Caco-2 (cell line): Measurements from ENCODE around the gene KIFBP. TPM values are rescaled to one million over a fixed set of nuclear protein-coding genes. Genes with fewer than 3 reads are reported as not detected.

Source experiments
- BruUV-seq: library from RNA; stranded (reverse); fragments of 400-500 nt; replicated peaks from 2 replicates; lab custom pipeline; 2021; lab: Mats Ljungman, UMichigan
- CTCF ChIA-PET: fragments of 300-600 bp; sonication (Branson Sonifier 250); formaldehyde crosslinking; loops from one replicate; lab custom pipeline; 2022; ENCODE audit warnings: antibody characterized with exemption; lab: Charles Lee
- POLR2A ChIA-PET: fragments of 300-600 bp; sonication (Branson Sonifier 250); formaldehyde crosslinking; loops from one replicate; lab custom pipeline; 2022; ENCODE audit warnings: antibody characterized with exemption; lab: Charles Lee
- DNase-seq, 2 experiments: peaks; one replicate each; pipeline versions ENCODE4 v3.0.0 to v3.0.0-alpha.2; 2020 to 2022
- H3K27me3 ChIP-seq: replicated peaks from 2 replicates; pipeline ENCODE4 v1.6.0; 2011; ENCODE audit warnings: low read length; ENCODE audit not compliant: control insufficient read depth, insufficient read depth
- H3K36me3 ChIP-seq: 2 replicates; pipeline ENCODE4 v1.5.1; 2011; ENCODE audit warnings: low read length; ENCODE audit not compliant: control insufficient read depth, insufficient read depth
- H3K4me1 ChIP-seq: fragments of 250-450 bp; sonication (Bioruptor Pico); 2 replicates; pipeline ENCODE4 v1.5.1; 2020; ENCODE audit warnings: mild to moderate bottlenecking
- H3K4me3 ChIP-seq: 2 replicates; pipeline ENCODE4 v1.5.1; 2011; ENCODE audit warnings: low read depth, mild to moderate bottlenecking, control low read depth, low read length
- H3K9me3 ChIP-seq: fragments of 250-450 bp; sonication (Bioruptor Pico); 2 replicates; pipeline ENCODE4 v1.5.1; 2020; ENCODE audit warnings: mild to moderate bottlenecking, moderate library complexity
- H3K27ac Mint-ChIP-seq: one replicate; pipeline ENCODE4 v1.8.0; 2022; ENCODE audit warnings: mixed read lengths; ENCODE audit not compliant: unreplicated experiment
- H3K27me3 Mint-ChIP-seq: one replicate; pipeline ENCODE4 v1.8.0; 2022; ENCODE audit warnings: mixed read lengths; ENCODE audit not compliant: insufficient read depth, unreplicated experiment
- H3K36me3 Mint-ChIP-seq: one replicate; pipeline ENCODE4 v1.8.0; 2022; ENCODE audit warnings: mild to moderate bottlenecking, mixed read lengths; ENCODE audit not compliant: insufficient read depth, unreplicated experiment
- H3K4me1 Mint-ChIP-seq: one replicate; pipeline ENCODE4 v1.8.0; 2022; ENCODE audit warnings: low read depth, mixed read lengths; ENCODE audit not compliant: unreplicated experiment
- H3K4me3 Mint-ChIP-seq: one replicate; pipeline ENCODE4 v1.8.0; 2022; ENCODE audit warnings: mild to moderate bottlenecking, moderate library complexity, mixed read lengths; ENCODE audit not compliant: unreplicated experiment
- H3K9me3 Mint-ChIP-seq: one replicate; pipeline ENCODE4 v1.8.0; 2022; ENCODE audit warnings: mixed read lengths; ENCODE audit not compliant: unreplicated experiment
- CTCF ChIP-seq, 2 experiments: fragments of 200-600 bp in 1 of 2; IDR thresholded peaks; 1 replicate in 1 of 2; 2 replicates in 1 of 2; pipeline versions ENCODE4 v1.5.1 to v1.8.0; 2011 to 2022; ENCODE audit warnings: antibody characterized with exemption in 1 of 2, control low read depth in 1 of 2, inconsistent platforms in 1 of 2, low read depth in 1 of 2, low read length in 1 of 2, mild to moderate bottlenecking in 1 of 2, moderate library complexity in 1 of 2; ENCODE audit not compliant: insufficient read depth in 1 of 2, severe bottlenecking in 1 of 2, unreplicated experiment in 1 of 2
- intact Hi-C: fragments of 100-400 bp; cut with micrococcal nuclease; formaldehyde crosslinking; loops from one replicate; pipeline ENCODE4 v1.10.0; 2022; ENCODE audit not compliant: unreplicated experiment
- total RNA-seq: library from RNA; stranded (reverse); gene quantifications from 2 replicates; pipeline ENCODE4 v1.2.3, GENCODE V29; 2022

KIFBP gene
- total RNA-seq, 1 experiment from 2014 or later = 58.9 TPM

- H3K27me3 ChIP-seq = no peaks in the 10 kb centered on the region
- Mint-ChIP-seq H3K36me3 (no peaks in the 10 kb centered on the region), H3K27me3 (peaks cover 11% of the 10 kb centered on the region), H3K9me3 (no peaks in the 10 kb centered on the region), H3K4me3 (no peak overlapping the region), H3K4me1 (no peaks in the 10 kb centered on the region), H3K27ac (no peak overlapping the region)
- no TSS peak for BruUV-seq
- no peaks in the 10 kb centered on the region; the same call in 1 of the 2 replicates for H3K9me3 ChIP-seq
- H3K36me3 ChIP-seq = no peaks in the 10 kb centered on the region
- no peak for TF ChIP-seq CTCF (IDR thresholded peaks at IDR 0.05; ENCODE audit: insufficient read depth in 1 of 2, low read depth in 1 of 2, low read length in 1 of 2, severe bottlenecking in 1 of 2, unreplicated experiment in 1 of 2)
- intact Hi-C loops = no loop called here
- ChIA-PET CTCF (no interaction called here), POLR2A (no interaction called here)
- H3K4me1 ChIP-seq = no peaks in the 10 kb centered on the region
- no peak for DNase-seq
- H3K4me3 ChIP-seq = no peak overlapping the region
Measured at GRCh38 chr10:69051710-69052487, 63.3 kb downstream of the KIFBP start.

GRCh38 chr10:69052736-69053135 lies 64.1 kb downstream of the KIFBP start:
- POLR2A ChIA-PET = no interaction called here
- Histone ChIP-seq H3K36me3 (no peaks in the 10 kb centered on the region), H3K4me3 (no peak overlapping the region), H3K27me3 (no peaks in the 10 kb centered on the region), H3K9me3 (no peaks in the 10 kb centered on the region), H3K4me1 (no peaks in the 10 kb centered on the region)
- Mint-ChIP-seq H3K4me1 (no peaks in the 10 kb centered on the region), H3K9me3 (no peaks in the 10 kb centered on the region), H3K36me3 (no peaks in the 10 kb centered on the region), H3K4me3 (no peak overlapping the region), H3K27me3 (peaks cover 11% of the 10 kb centered on the region), H3K27ac (no peak overlapping the region)
- no TSS peak for BruUV-seq
- no peak for DNase-seq
- CTCF ChIA-PET = no interaction called here
- intact Hi-C loops = no loop called here
- TF ChIP-seq CTCF (IDR thresholded peaks at IDR 0.05; ENCODE audit: insufficient read depth in 1 of 2, low read depth in 1 of 2, low read length in 1 of 2, severe bottlenecking in 1 of 2, unreplicated experiment in 1 of 2) = no peak

GRCh38 chr10:69055241-69055640 lies 66.6 kb downstream of the KIFBP start:
- no peak overlapping the region for H3K4me3 ChIP-seq
- Mint-ChIP-seq H3K27ac (no peak overlapping the region), H3K4me3 (no peak overlapping the region), H3K9me3 (no peaks in the 10 kb centered on the region), H3K4me1 (no peaks in the 10 kb centered on the region), H3K27me3 (peaks cover 11% of the 10 kb centered on the region), H3K36me3 (no peaks in the 10 kb centered on the region)
- H3K9me3 ChIP-seq = no peaks in the 10 kb centered on the region
- POLR2A ChIA-PET = no interaction called here
- no peak for DNase-seq
- no peaks in the 10 kb centered on the region for H3K4me1 ChIP-seq
- no peaks in the 10 kb centered on the region for H3K36me3 ChIP-seq
- no peak for TF ChIP-seq CTCF (IDR thresholded peaks at IDR 0.05; ENCODE audit: insufficient read depth in 1 of 2, low read depth in 1 of 2, low read length in 1 of 2, severe bottlenecking in 1 of 2, unreplicated experiment in 1 of 2)
- H3K27me3 ChIP-seq = no peaks in the 10 kb centered on the region
- CTCF ChIA-PET = no interaction called here
- intact Hi-C loops = no loop called here
- no TSS peak for BruUV-seq
